Hepatocyte (in vitro differentiated cells): ENCODE measurements around the gene IL1RAPL1. TPM values are rescaled to one million over a fixed set of nuclear protein-coding genes. Genes with fewer than 3 reads are reported as not detected.

Experiments
- DNase-seq: peaks from one replicate; pipeline ENCODE4 v3.0.0-alpha.2; 2016; ENCODE audit warnings: low spot score
- H2AFZ ChIP-seq: fragments of 200-600 bp; sonication (generic); 2 replicates; pipeline ENCODE4 v1.6.0; 2016; ENCODE audit warnings: antibody characterized with exemption, mild to moderate bottlenecking
- H3K27ac ChIP-seq: fragments of 200-600 bp; sonication (generic); 2 replicates; pipeline ENCODE4 v1.5.1; 2016; ENCODE audit warnings: mild to moderate bottlenecking
- H3K27me3 ChIP-seq: fragments of 200-600 bp; sonication (generic); 2 replicates; pipeline ENCODE4 v1.6.1; 2016
- H3K36me3 ChIP-seq: fragments of 200-600 bp; sonication (generic); replicated peaks from 2 replicates; pipeline ENCODE4 v1.5.1; 2016; ENCODE audit warnings: low read depth; ENCODE audit not compliant: insufficient read depth
- H3K4me1 ChIP-seq: fragments of 200-600 bp; sonication (generic); 2 replicates; pipeline ENCODE4 v1.5.1; 2016; ENCODE audit warnings: mild to moderate bottlenecking, moderate library complexity; ENCODE audit not compliant: insufficient read depth
- H3K4me2 ChIP-seq: fragments of 200-600 bp; sonication (generic); 2 replicates; pipeline ENCODE4 v1.6.0; 2016
- H3K4me3 ChIP-seq: fragments of 200-600 bp; sonication (generic); 2 replicates; pipeline ENCODE4 v1.5.1; 2016; ENCODE audit warnings: mild to moderate bottlenecking
- H3K79me2 ChIP-seq: fragments of 200-600 bp; sonication (generic); 2 replicates; pipeline ENCODE4 v1.6.0; 2017; ENCODE audit warnings: mild to moderate bottlenecking
- H3K9me2 ChIP-seq: fragments of 200-600 bp; sonication (generic); replicated peaks from 2 replicates; pipeline ENCODE4 v1.6.0; 2017; ENCODE audit warnings: mild to moderate bottlenecking; ENCODE audit not compliant: insufficient read depth
- H3K9me3 ChIP-seq: fragments of 200-600 bp; sonication (generic); 2 replicates; pipeline ENCODE4 v1.5.1; 2016; ENCODE audit warnings: low read depth, mild to moderate bottlenecking
- H4K20me1 ChIP-seq: fragments of 200-600 bp; sonication (generic); 2 replicates; pipeline ENCODE4 v1.6.0; 2016; ENCODE audit warnings: mild to moderate bottlenecking; ENCODE audit not compliant: insufficient read depth, poor library complexity, severe bottlenecking
- EZH2 ChIP-seq: fragments of 200-600 bp; sonication (generic); IDR thresholded peaks from 2 replicates; pipeline ENCODE4 v1.6.1; 2016; ENCODE audit warnings: antibody characterized with exemption, mild to moderate bottlenecking, borderline replicate concordance
- EZH2phosphoT487 ChIP-seq: fragments of 200-600 bp; sonication (generic); IDR thresholded peaks from one replicate; pipeline ENCODE4 v1.6.1; 2018; ENCODE audit warnings: antibody characterized with exemption, mild to moderate bottlenecking, low read depth, moderate library complexity; ENCODE audit not compliant: unreplicated experiment, severe bottlenecking
- WGBS: methylation state at CpG from one replicate; pipeline ENCODE4 v1.1.6; 2016; ENCODE audit warnings: low lambda C conversion rate; ENCODE audit errors: missing lambda C conversion rate; 5-methylcytosine and 5-hydroxymethylcytosine counted together
- polyA plus RNA-seq: library from polyadenylated mRNA; unstranded; fragments of >200 nt; fragmentation: Nextera tagmentation; extraction: Ambion mirVana; gene quantifications from 2 replicates; pipeline ENCODE4 v1.2.1, GENCODE V29; 2016
- total RNA-seq: library from RNA; depleted of rRNA; stranded (reverse); fragments of >200 nt; gene quantifications from 2 replicates; pipeline ENCODE4 v1.2.3, GENCODE V29; 2014
- TF ChIP-seq, protein P1 (sequence below): fragments of 200-600 bp; sonication (generic); IDR thresholded peaks from 2 replicates; pipeline ENCODE4 v1.5.1; 2016; ENCODE audit warnings: antibody characterized with exemption, mild to moderate bottlenecking; ENCODE audit not compliant: poor library complexity

IL1RAPL1 gene
- total and polyA plus RNA-seq, 2 experiments from 2014 or later = 0.89 to 2.7 TPM

DNA sequence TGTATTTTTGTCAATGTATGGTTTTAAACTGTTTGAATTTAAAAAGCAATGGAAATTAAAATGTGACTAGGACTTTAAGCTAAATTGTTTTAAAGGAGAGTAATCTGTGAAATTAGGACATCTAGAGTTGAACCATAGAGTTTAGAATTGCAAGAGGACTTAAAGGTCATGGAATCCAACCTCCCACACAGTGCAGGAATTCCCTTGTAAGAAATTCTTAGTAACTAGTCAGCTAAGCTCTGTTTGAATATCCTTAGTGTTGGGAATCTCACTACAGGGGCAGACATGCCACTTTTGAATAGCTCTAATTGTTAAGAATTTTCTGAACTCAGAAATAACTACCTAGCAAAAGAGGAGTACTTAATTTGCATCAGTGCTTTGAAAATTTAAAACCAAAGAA lies 292.9 kb downstream of the IL1RAPL1 start:
- no peaks in the 10 kb centered on the region for H3K9me2 ChIP-seq
- no peak overlapping the region for H2AFZ ChIP-seq
- no peak for DNase-seq
- no peaks in the 10 kb centered on the region for H3K36me3 ChIP-seq
- H3K4me2 ChIP-seq = no peak overlapping the region
- no peaks in the 10 kb centered on the region for H3K27me3 ChIP-seq
- no peaks in the 10 kb centered on the region for H3K4me1 ChIP-seq
- no peak overlapping the region for H3K27ac ChIP-seq
- H3K4me3 ChIP-seq = no peak overlapping the region
- H3K79me2 ChIP-seq = no peaks in the 10 kb centered on the region
- H3K9me3 ChIP-seq = no peaks in the 10 kb centered on the region
- TF ChIP-seq, protein P1, sequence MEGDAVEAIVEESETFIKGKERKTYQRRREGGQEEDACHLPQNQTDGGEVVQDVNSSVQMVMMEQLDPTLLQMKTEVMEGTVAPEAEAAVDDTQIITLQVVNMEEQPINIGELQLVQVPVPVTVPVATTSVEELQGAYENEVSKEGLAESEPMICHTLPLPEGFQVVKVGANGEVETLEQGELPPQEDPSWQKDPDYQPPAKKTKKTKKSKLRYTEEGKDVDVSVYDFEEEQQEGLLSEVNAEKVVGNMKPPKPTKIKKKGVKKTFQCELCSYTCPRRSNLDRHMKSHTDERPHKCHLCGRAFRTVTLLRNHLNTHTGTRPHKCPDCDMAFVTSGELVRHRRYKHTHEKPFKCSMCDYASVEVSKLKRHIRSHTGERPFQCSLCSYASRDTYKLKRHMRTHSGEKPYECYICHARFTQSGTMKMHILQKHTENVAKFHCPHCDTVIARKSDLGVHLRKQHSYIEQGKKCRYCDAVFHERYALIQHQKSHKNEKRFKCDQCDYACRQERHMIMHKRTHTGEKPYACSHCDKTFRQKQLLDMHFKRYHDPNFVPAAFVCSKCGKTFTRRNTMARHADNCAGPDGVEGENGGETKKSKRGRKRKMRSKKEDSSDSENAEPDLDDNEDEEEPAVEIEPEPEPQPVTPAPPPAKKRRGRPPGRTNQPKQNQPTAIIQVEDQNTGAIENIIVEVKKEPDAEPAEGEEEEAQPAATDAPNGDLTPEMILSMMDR = no peak
- no peak for TF ChIP-seq EZH2phosphoT487
- no peak for TF ChIP-seq EZH2
- no peaks in the 10 kb centered on the region for H4K20me1 ChIP-seq

GRCh38 chrX:28884823-28885222 lies 297.6 kb downstream of the IL1RAPL1 start:
- H3K4me2 ChIP-seq = no peak overlapping the region
- H3K9me2 ChIP-seq = no peaks in the 10 kb centered on the region
- WGBS = 75% methylated on average over 1 of the region's 1 CpG
- DNase-seq = no peak
- no peak overlapping the region for H3K27ac ChIP-seq
- no peaks in the 10 kb centered on the region for H4K20me1 ChIP-seq
- H3K4me3 ChIP-seq = no peak overlapping the region
- no peaks in the 10 kb centered on the region for H3K9me3 ChIP-seq
- no peaks in the 10 kb centered on the region for H3K36me3 ChIP-seq
- H3K79me2 ChIP-seq = no peaks in the 10 kb centered on the region
- TF ChIP-seq, protein P1 = no peak
- TF ChIP-seq EZH2phosphoT487 (no peak), EZH2 (no peak)
- H3K4me1 ChIP-seq = no peaks in the 10 kb centered on the region
- no peaks in the 10 kb centered on the region for H3K27me3 ChIP-seq
- H2AFZ ChIP-seq = no peak overlapping the region

DNA sequence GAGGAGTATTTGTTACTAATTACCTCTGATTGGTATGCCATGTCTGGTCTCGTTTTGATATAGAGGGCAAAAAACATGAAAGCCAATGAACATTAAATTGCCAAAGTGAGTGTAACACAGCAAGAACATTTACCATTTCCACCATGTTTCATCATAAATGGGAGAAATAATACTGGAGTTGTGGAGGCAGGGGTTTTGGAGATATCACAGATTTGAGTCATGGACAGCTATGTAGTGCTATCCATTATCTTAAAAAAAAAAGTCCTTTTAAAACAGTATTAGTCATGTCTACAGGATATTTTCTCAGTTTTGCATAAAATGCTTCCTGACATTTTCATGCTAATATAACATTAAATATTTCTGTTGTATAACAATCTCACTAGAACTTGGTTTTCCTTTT lies 301.2 kb downstream of the IL1RAPL1 start:
- no peak overlapping the region for H3K4me2 ChIP-seq
- no peaks in the 10 kb centered on the region for H4K20me1 ChIP-seq
- no peaks in the 10 kb centered on the region for H3K9me2 ChIP-seq
- no peak overlapping the region for H2AFZ ChIP-seq
- WGBS = 43% methylated on average over 1 of the region's 1 CpG
- no peaks in the 10 kb centered on the region for H3K4me1 ChIP-seq
- H3K79me2 ChIP-seq = no peaks in the 10 kb centered on the region
- no peaks in the 10 kb centered on the region for H3K27me3 ChIP-seq
- no peak for TF ChIP-seq EZH2phosphoT487
- TF ChIP-seq, protein P1 = no peak
- TF ChIP-seq EZH2 = no peak
- H3K9me3 ChIP-seq = no peaks in the 10 kb centered on the region
- DNase-seq = no peak
- H3K4me3 ChIP-seq = no peak overlapping the region
- no peaks in the 10 kb centered on the region for H3K36me3 ChIP-seq
- H3K27ac ChIP-seq = no peak overlapping the region

- 63% methylated on average over 8 of the region's 8 CpGs for WGBS
- TF ChIP-seq EZH2 = no peak
- no peak for TF ChIP-seq EZH2phosphoT487
- TF ChIP-seq, protein P1 = no peak
- no peak overlapping the region for H2AFZ ChIP-seq
These were observed 302.4 kb downstream of the IL1RAPL1 start for GRCh38 chrX:28889591-28890090.

More at GRCh38 chrX:28889591-28890090, 302.4 kb downstream of the IL1RAPL1 start:
- H3K27me3 ChIP-seq = no peaks in the 10 kb centered on the region
- no peaks in the 10 kb centered on the region for H3K9me2 ChIP-seq
- no peaks in the 10 kb centered on the region for H4K20me1 ChIP-seq
- no peak overlapping the region for H3K27ac ChIP-seq
- no peak overlapping the region for H3K4me3 ChIP-seq
- H3K9me3 ChIP-seq = no peaks in the 10 kb centered on the region
- no peaks in the 10 kb centered on the region for H3K79me2 ChIP-seq
- H3K4me1 ChIP-seq = no peaks in the 10 kb centered on the region
- DNase-seq = no peak
- H3K4me2 ChIP-seq = no peak overlapping the region
- H3K36me3 ChIP-seq = no peaks in the 10 kb centered on the region
